Endothelial cell of umbilical vein (primary cell): ENCODE measurements around the gene TPT1. TPM values are rescaled to one million over a fixed set of nuclear protein-coding genes. Genes with fewer than 3 reads are reported as not detected.

Experiments used
- BruUV-seq: library from RNA; stranded (reverse); fragments of 400-500 nt; replicated peaks from 2 replicates; lab custom pipeline; 2021; lab: Mats Ljungman, UMichigan
- CTCF ChIA-PET: fragments of 300-600, 350-600 bp; sonication (Branson Sonifier 250); formaldehyde crosslinking; loops from one replicate; lab custom pipeline; 2021; ENCODE audit warnings: antibody characterized with exemption, inconsistent platforms; lab: Charles Lee
- POLR2A ChIA-PET: fragments of 300-600, 350-600 bp; sonication (Branson Sonifier 250); formaldehyde crosslinking; loops from one replicate; lab custom pipeline; 2021; ENCODE audit warnings: antibody characterized with exemption, inconsistent platforms; lab: Charles Lee
- DNase-seq: peaks from one replicate; pipeline ENCODE4 v3.0.0-alpha.2; 2011; ENCODE audit warnings: low read depth, low spot score
- FAIRE-seq: peaks from 2 replicates; lab custom pipeline; 2011; peaks lifted over from hg19 to GRCh38; lab: Jason Lieb, UNC
- H2AFZ ChIP-seq: 2 replicates; pipeline ENCODE4 v1.6.0; 2012; ENCODE audit warnings: low read depth, low read length, control low read depth, inconsistent platforms
- H3K27ac ChIP-seq: 2 replicates; pipeline ENCODE4 v1.5.1; 2011; ENCODE audit warnings: low read depth, mild to moderate bottlenecking, control low read depth, low read length, moderate library complexity; ENCODE audit not compliant: insufficient read depth
- H3K27me3 ChIP-seq, 2 experiments: 2 replicates each; pipeline versions ENCODE4 v1.6.0 to v1.6.1; 2011; ENCODE audit warnings: low read length in 2 of 2, mixed read lengths in 1 of 2; ENCODE audit not compliant: control insufficient read depth in 2 of 2, insufficient read depth in 2 of 2
- H3K36me3 ChIP-seq, 2 experiments: 2 replicates in 1 of 2; 3 replicates in 1 of 2; pipeline ENCODE4 v1.5.1; 2011; ENCODE audit warnings: low read length in 2 of 2, mild to moderate bottlenecking in 1 of 2, moderate library complexity in 1 of 2; ENCODE audit not compliant: control insufficient read depth in 2 of 2, insufficient read depth in 2 of 2; ENCODE audit errors: extremely low read depth in 1 of 2
- H3K4me1 ChIP-seq: 3 replicates; pipeline ENCODE4 v1.5.1; 2011; ENCODE audit warnings: mild to moderate bottlenecking, low read length; ENCODE audit not compliant: control insufficient read depth, insufficient read depth; ENCODE audit errors: extremely low read depth
- H3K4me2 ChIP-seq: 2 replicates; pipeline ENCODE4 v1.6.1; 2011; ENCODE audit warnings: low read length, control low read depth, mixed read lengths; ENCODE audit not compliant: insufficient read depth
- H3K4me3 ChIP-seq, 3 experiments: fragments of 200-600 bp in 1 of 3; sonication (generic), shearing (Covaris generic) in 1 of 3; replicated peaks in 1 of 3; 2 replicates each; pipeline ENCODE4 v1.5.1; 2011 to 2016; ENCODE audit warnings: control low read depth in 3 of 3, low read length in 3 of 3, mild to moderate bottlenecking in 2 of 3, inconsistent platforms in 1 of 3, low read depth in 1 of 3, moderate library complexity in 1 of 3; ENCODE audit not compliant: insufficient read depth in 1 of 3
- H3K79me2 ChIP-seq: 2 replicates; pipeline ENCODE4 v1.6.0; 2012; ENCODE audit warnings: low read length, inconsistent platforms; ENCODE audit not compliant: control insufficient read depth, insufficient read depth
- H3K9ac ChIP-seq: replicated peaks from 2 replicates; pipeline ENCODE3; 2011; ENCODE audit warnings: low read length, control low read depth; ENCODE audit not compliant: insufficient read depth; ENCODE audit errors: extremely low read depth
- H3K9me1 ChIP-seq: replicated peaks from 3 replicates; pipeline ENCODE4 v1.6.0; 2011; ENCODE audit warnings: mild to moderate bottlenecking, low read length; ENCODE audit not compliant: control insufficient read depth, insufficient read depth; ENCODE audit errors: extremely low read depth
- H3K9me3 ChIP-seq: replicated peaks from 2 replicates; pipeline ENCODE4 v1.5.1; 2012; ENCODE audit warnings: low read length, inconsistent platforms; ENCODE audit not compliant: control insufficient read depth, insufficient read depth
- H4K20me1 ChIP-seq: replicated peaks from 2 replicates; pipeline ENCODE3; 2011; ENCODE audit warnings: mild to moderate bottlenecking, low read length; ENCODE audit not compliant: control insufficient read depth, insufficient read depth; ENCODE audit errors: extremely low read depth
- CTCF ChIP-seq, 2 donors: IDR thresholded peaks; 1 replicate in 1 of 2; 2 replicates in 1 of 2; pipeline ENCODE4 v1.5.1; 2011; ENCODE audit warnings: low read length in 2 of 2, mild to moderate bottlenecking in 2 of 2, moderate library complexity in 2 of 2, control low read depth in 1 of 2, inconsistent platforms in 1 of 2, low read depth in 1 of 2; ENCODE audit not compliant: insufficient read depth in 1 of 2; ENCODE audit errors: extremely low read depth in 1 of 2
- EZH2 ChIP-seq: IDR thresholded peaks from 2 replicates; pipeline ENCODE4 v1.6.1; 2012; ENCODE audit warnings: borderline replicate concordance, low read depth, mild to moderate bottlenecking, moderate library complexity, low read length, inconsistent platforms; ENCODE audit not compliant: severe bottlenecking
- FOS ChIP-seq: IDR thresholded peaks from 2 replicates; pipeline ENCODE4 v1.6.1; 2011; ENCODE audit warnings: mild to moderate bottlenecking, low read length, moderate library complexity, borderline replicate concordance; ENCODE audit not compliant: insufficient read depth
- GATA2 ChIP-seq: IDR thresholded peaks from 2 replicates; pipeline ENCODE4 v1.7.0; 2011; ENCODE audit warnings: low read depth, mild to moderate bottlenecking, moderate library complexity, mixed read lengths, low read length; ENCODE audit not compliant: insufficient read length, insufficient read depth
- JUN ChIP-seq: IDR thresholded peaks from 2 replicates; pipeline ENCODE4 v1.6.1; 2011; ENCODE audit warnings: borderline replicate concordance, low read depth; ENCODE audit not compliant: insufficient read length, insufficient read depth
- MAX ChIP-seq: IDR thresholded peaks from 2 replicates; pipeline ENCODE4 v1.6.1; 2011; ENCODE audit not compliant: insufficient read depth, insufficient read length
- MYC ChIP-seq: IDR thresholded peaks from one replicate; pipeline ENCODE4 v1.6.1; 2011; ENCODE audit warnings: mild to moderate bottlenecking, low read depth, low read length
- POLR2A ChIP-seq: IDR thresholded peaks from 2 replicates; pipeline ENCODE4 v1.6.1; 2012; ENCODE audit warnings: low read depth, mild to moderate bottlenecking, control low read depth, low read length
- POLR2AphosphoS5 ChIP-seq: IDR thresholded peaks from 2 replicates; pipeline ENCODE4 v1.6.1; 2012; ENCODE audit warnings: low read depth, mild to moderate bottlenecking, control low read depth, low read length, moderate library complexity; ENCODE audit not compliant: insufficient read depth
- dilution Hi-C: fragments of 300-500 bp; cut with MboI; formaldehyde crosslinking; loops from one replicate; pipeline ENCODE4 v1.15.0; 2019; ENCODE audit warnings: low sequenced_read_pairs; ENCODE audit not compliant: extremely low pct_ligation_motif_present
- intact Hi-C: fragments of 100-400 bp; cut with micrococcal nuclease; formaldehyde crosslinking; loops from one replicate; pipeline ENCODE4 v1.10.0; 2022
- polyA plus RNA-seq, 4 experiments: library from polyadenylated mRNA; depleted of rRNA in 3 of 4; stranded (reverse) in 3 of 4; unstranded in 1 of 4; fragments of >200 nt; gene quantifications; 2 replicates each; pipeline versions ENCODE4 v1.2.1 to v1.2.3, GENCODE V29; 2011 to 2012; ENCODE audit warnings: missing spikeins in 1 of 4
- total RNA-seq: library from RNA; stranded (reverse); gene quantifications from 2 replicates; pipeline ENCODE4 v1.2.3, GENCODE V29; 2021

The TPT1 gene
- total and polyA plus RNA-seq, 2 donors (not counting 3 experiments of a cell fraction or from before 2014, with no cell fraction given) = 2,993 to 4,330 TPM

- no peaks in the 10 kb centered on the region for H3K9me1 ChIP-seq
- no peak overlapping the region for H3K27ac ChIP-seq
- peaks cover 5 to 6% of the 10 kb centered on the region in 2 experiments for H3K36me3 ChIP-seq
- H3K4me2 ChIP-seq = no peak overlapping the region
- H4K20me1 ChIP-seq = no peaks in the 10 kb centered on the region
- H3K4me1 ChIP-seq = no peaks in the 10 kb centered on the region
- FAIRE-seq (no peak), DNase-seq (no peak)
- intact Hi-C loops (no loop called here), dilution Hi-C loops (no loop called here)
- no peak overlapping the region for H3K4me3 ChIP-seq
- no peaks in the 10 kb centered on the region for H3K9me3 ChIP-seq
- no peaks in the 10 kb centered on the region for H3K79me2 ChIP-seq
- ChIA-PET POLR2A (no interaction called here), CTCF (interaction anchor here (0.7 kb wide), 1 partner anchor 350 kb away, joined by 4 read pairs; no protein-coding TSS in a partner anchor)
- no peak overlapping the region for H2AFZ ChIP-seq
- no TSS peak for BruUV-seq
- no peak overlapping the region for H3K9ac ChIP-seq
- TF ChIP-seq JUN (no peak), MYC (no peak), FOS (no peak), POLR2AphosphoS5 (no peak), MAX (no peak), EZH2 (no peak), GATA2 (no peak), CTCF (IDR thresholded peaks at IDR 0.05; ENCODE audit: extremely low read depth in 1 of 2, insufficient read depth in 1 of 2, low read depth in 1 of 2, low read length in 2 of 2) (no peak), POLR2A (no peak)
- no peaks in the 10 kb centered on the region for H3K27me3 ChIP-seq
These were observed 11.0 kb upstream of the TPT1 start for GRCh38 chr13:45352031-45352430.
